ENCODE data around the gene GTPBP4.

DNA sequence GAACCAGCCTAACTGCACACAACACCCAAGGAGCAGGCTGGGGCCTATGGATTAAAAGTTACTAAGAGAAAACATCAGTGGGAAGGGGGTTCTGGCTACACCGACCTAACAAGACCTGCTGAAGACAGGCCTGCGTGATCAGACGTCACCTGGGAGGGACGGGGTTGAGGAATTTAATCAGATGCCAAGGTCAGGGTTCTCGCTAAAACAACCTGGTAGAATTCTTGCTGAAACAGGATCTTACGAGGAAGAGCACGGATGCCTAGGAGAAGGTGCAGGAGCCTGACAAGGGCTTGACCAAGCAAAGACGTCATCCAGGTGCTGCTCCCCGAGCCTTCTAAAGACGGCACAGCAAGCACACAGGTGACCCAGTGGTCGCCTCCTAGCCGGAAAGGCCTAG lies 35.9 kb downstream of the GTPBP4 start:
- TF ChIP-seq, protein P1, sequence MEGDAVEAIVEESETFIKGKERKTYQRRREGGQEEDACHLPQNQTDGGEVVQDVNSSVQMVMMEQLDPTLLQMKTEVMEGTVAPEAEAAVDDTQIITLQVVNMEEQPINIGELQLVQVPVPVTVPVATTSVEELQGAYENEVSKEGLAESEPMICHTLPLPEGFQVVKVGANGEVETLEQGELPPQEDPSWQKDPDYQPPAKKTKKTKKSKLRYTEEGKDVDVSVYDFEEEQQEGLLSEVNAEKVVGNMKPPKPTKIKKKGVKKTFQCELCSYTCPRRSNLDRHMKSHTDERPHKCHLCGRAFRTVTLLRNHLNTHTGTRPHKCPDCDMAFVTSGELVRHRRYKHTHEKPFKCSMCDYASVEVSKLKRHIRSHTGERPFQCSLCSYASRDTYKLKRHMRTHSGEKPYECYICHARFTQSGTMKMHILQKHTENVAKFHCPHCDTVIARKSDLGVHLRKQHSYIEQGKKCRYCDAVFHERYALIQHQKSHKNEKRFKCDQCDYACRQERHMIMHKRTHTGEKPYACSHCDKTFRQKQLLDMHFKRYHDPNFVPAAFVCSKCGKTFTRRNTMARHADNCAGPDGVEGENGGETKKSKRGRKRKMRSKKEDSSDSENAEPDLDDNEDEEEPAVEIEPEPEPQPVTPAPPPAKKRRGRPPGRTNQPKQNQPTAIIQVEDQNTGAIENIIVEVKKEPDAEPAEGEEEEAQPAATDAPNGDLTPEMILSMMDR (IDR thresholded peaks at IDR 0.05) = no peak
- TF ChIP-seq POLR2A (IDR thresholded peaks at IDR 0.05) = no peak
